A549 (cell line): ENCODE results near the gene UXS1. TPM values are rescaled to one million over a fixed set of nuclear protein-coding genes. Genes with fewer than 3 reads are reported as not detected.

ENCODE experiments used
- ATAC-seq, 2 experiments: fragments of 200-7000 bp in 1 of 2; fragments of >200 bp in 1 of 2; cut with Nextera tagmentation in 1 of 2; cut with Tn5 transposase in 1 of 2; 3 replicates each; pipeline versions ENCODE4 v1.8.0 to v1.9.1; 2018 to 2020; ENCODE audit warnings: mild to moderate bottlenecking in 1 of 2, moderate library complexity in 1 of 2
- CTCF ChIA-PET: fragments of 300-600 bp; sonication (Branson Sonifier 250); formaldehyde crosslinking; extraction: SDS; loops from one replicate; lab custom pipeline; 2021; ENCODE audit warnings: antibody characterized with exemption, inconsistent platforms; lab: Yijun Ruan, JAX
- POLR2A ChIA-PET: fragments of 350-600 bp; formaldehyde crosslinking; extraction: SDS; loops from one replicate; lab custom pipeline; 2021; ENCODE audit warnings: antibody characterized with exemption, inconsistent platforms; lab: Yijun Ruan, JAX
- DNase-seq, 2 experiments: peaks; one replicate each; pipeline versions ENCODE4 v3.0.0 to v3.0.0-alpha.2; 2011 to 2016; ENCODE audit warnings: low read depth in 1 of 2, low spot score in 1 of 2
- FAIRE-seq: peaks from 2 replicates; lab custom pipeline; 2011; peaks lifted over from hg19 to GRCh38; lab: Jason Lieb, UNC
- H3K27ac ChIP-seq, 2 experiments: fragments of >200 bp; sonication (Bioruptor Twin); formaldehyde crosslinking; 3 replicates each; pipeline ENCODE4 v1.5.1; 2016 to 2017
- H3K4me1 ChIP-seq: fragments of >200 bp; sonication (Bioruptor Twin); formaldehyde crosslinking; 3 replicates; pipeline ENCODE4 v1.6.1; 2016
- H3K4me2 ChIP-seq: fragments of >200 bp; sonication (Bioruptor Twin); formaldehyde crosslinking; 3 replicates; pipeline ENCODE4 v1.6.1; 2016
- H3K4me3 ChIP-seq: fragments of >200 bp; sonication (Bioruptor Twin); formaldehyde crosslinking; 3 replicates; pipeline ENCODE4 v1.5.1; 2016
- H3K9me3 ChIP-seq: fragments of >200 bp; sonication (Bioruptor Twin); formaldehyde crosslinking; 3 replicates; pipeline ENCODE4 v1.6.1; 2016
- CHD4 ChIP-seq: fragments of 200-600 bp; sonication (generic); IDR thresholded peaks from 2 replicates; pipeline ENCODE4 v1.6.1; 2016; ENCODE audit warnings: antibody characterized with exemption, mild to moderate bottlenecking, borderline replicate concordance
- ELK1 ChIP-seq: fragments of 150-350 bp; IDR thresholded peaks from 2 replicates; pipeline ENCODE4 v1.6.1; 2014; ENCODE audit warnings: low read depth, mild to moderate bottlenecking, low read length
- EP300 ChIP-seq, 2 experiments: fragments of >200 bp; sonication (Bioruptor Twin); formaldehyde crosslinking; IDR thresholded peaks; 2 replicates in 1 of 2; 3 replicates in 1 of 2; pipeline ENCODE4 v1.6.1; 2016 to 2017
- HMGXB4 ChIP-seq: fragments of 250-450 bp; sonication (Bioruptor Pico); IDR thresholded peaks from 2 replicates; pipeline ENCODE4 v1.5.0; 2021; ENCODE audit warnings: mild to moderate bottlenecking, moderate library complexity, borderline replicate concordance
- JUNB ChIP-seq: fragments of >200 bp; sonication (Bioruptor Twin); formaldehyde crosslinking; IDR thresholded peaks from 2 replicates; pipeline ENCODE4 v1.6.1; 2016
- NPAS2 ChIP-seq: fragments of 250-450 bp; sonication (Bioruptor Pico); IDR thresholded peaks from 2 replicates; pipeline ENCODE4 v1.8.0; 2022; ENCODE audit warnings: mild to moderate bottlenecking, moderate library complexity, borderline replicate concordance
- POLR2A ChIP-seq: IDR thresholded peaks from 2 replicates; pipeline ENCODE4 v1.6.1; 2012; ENCODE audit warnings: mild to moderate bottlenecking, low read length
- RAD21 ChIP-seq, 2 experiments: fragments of >200 bp in 1 of 2; sonication (Bioruptor Twin) in 1 of 2; formaldehyde crosslinking in 1 of 2; IDR thresholded peaks in 1 of 2; conservative IDR thresholded peaks in 1 of 2; 2 replicates in 1 of 2; 3 replicates in 1 of 2; pipeline ENCODE4 v1.6.1; 2012 to 2018; ENCODE audit warnings: inconsistent platforms in 1 of 2
- SMC3 ChIP-seq: fragments of >200 bp; sonication (Bioruptor Twin); formaldehyde crosslinking; IDR thresholded peaks from 3 replicates; pipeline ENCODE4 v1.6.1; 2018; ENCODE audit warnings: inconsistent platforms
- TFCP2L1 ChIP-seq: fragments of 250-450 bp; sonication (Bioruptor Pico); IDR thresholded peaks from 2 replicates; pipeline ENCODE4 v1.5.0; 2021; ENCODE audit warnings: mild to moderate bottlenecking
- ZNF302 ChIP-seq: fragments of 250-450 bp; sonication (Bioruptor Pico); IDR thresholded peaks from 2 replicates; pipeline ENCODE4 v1.9.0; 2021; ENCODE audit warnings: inconsistent platforms, mild to moderate bottlenecking, moderate library complexity
- WGBS: methylation state at CpG from one replicate; pipeline ENCODE4 v1.1.6; 2017; ENCODE audit errors: missing lambda C conversion rate; 5-methylcytosine and 5-hydroxymethylcytosine counted together
- polyA plus RNA-seq, 4 experiments: library from polyadenylated mRNA; depleted of rRNA in 3 of 4; stranded (reverse); fragments of >200 nt; fragmentation: RNase III in 1 of 4; extraction: RNeasy Plus Mini Kit Qiagen cat#74134 plus additional on column Dnase treatment in 1 of 4; gene quantifications; 2 replicates in 3 of 4; 3 replicates in 1 of 4; pipeline ENCODE4 v1.2.3, GENCODE V29; 2011 to 2017
- TF ChIP-seq, protein P1 (sequence below): fragments of >200 bp; sonication (Bioruptor Twin); formaldehyde crosslinking; IDR thresholded peaks from 3 replicates; pipeline ENCODE4 v1.6.1; 2016
- TF ChIP-seq, protein P2 (sequence below): IDR thresholded peaks from 2 replicates; pipeline ENCODE4 v1.6.1; 2012
- TF ChIP-seq, protein P3 (sequence below): fragments of 250-450 bp; sonication (Bioruptor Pico); IDR thresholded peaks from 2 replicates; pipeline ENCODE4 v1.5.0; 2020; ENCODE audit warnings: low read depth, mild to moderate bottlenecking, moderate library complexity

UXS1 gene
- polyA plus RNA-seq, 2 of the 4 experiments (the other 2 are of a cell fraction) = 50.5 to 53.2 TPM

DNA sequence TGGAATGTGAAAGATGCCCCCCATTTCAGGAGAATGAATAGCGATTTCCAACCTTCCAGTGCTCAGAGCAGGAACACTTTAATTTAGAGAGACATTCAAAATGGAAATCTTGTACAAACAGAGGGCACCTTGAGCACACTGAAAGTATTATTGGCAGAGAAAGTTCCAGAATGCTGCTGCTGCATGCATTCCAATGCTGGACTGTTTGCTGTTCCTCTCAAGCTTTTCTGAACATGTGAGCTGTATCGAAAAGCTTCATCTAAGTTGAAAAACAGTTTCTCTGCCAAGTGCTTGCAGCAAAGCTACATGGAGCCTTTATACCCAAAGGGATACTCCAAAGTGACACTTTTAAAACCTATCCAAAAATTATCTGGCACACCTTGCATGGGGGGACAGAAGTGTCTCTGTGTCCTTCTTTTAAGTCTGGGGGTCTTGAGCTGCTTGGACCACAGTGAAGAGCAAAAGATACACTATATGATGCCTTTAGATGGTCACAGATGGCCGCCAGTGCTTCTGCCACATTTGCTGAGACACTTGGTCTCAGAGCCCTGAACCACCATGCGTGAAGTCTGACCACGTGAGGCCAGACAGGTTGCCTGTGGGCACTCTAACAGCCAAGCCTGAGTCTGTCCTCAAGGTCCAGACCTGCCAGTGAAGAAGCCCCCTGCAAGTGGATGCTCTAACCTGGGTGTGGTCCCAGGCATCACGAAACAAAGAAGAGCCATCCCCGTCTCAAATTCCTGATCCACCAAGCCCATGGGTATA is 18.8 kb downstream of the UXS1 start:
- H3K27ac ChIP-seq = no peak overlapping the region
- no peak overlapping the region for H3K4me3 ChIP-seq
- FAIRE-seq = no peak
- H3K9me3 ChIP-seq = no peaks in the 10 kb centered on the region
- POLR2A ChIA-PET = no interaction called here
- CTCF ChIA-PET = no interaction called here
- H3K4me2 ChIP-seq = no peak overlapping the region
- WGBS = 94% methylated on average over 7 of the region's 7 CpGs
- no peak for ATAC-seq
- TF ChIP-seq, protein P1, sequence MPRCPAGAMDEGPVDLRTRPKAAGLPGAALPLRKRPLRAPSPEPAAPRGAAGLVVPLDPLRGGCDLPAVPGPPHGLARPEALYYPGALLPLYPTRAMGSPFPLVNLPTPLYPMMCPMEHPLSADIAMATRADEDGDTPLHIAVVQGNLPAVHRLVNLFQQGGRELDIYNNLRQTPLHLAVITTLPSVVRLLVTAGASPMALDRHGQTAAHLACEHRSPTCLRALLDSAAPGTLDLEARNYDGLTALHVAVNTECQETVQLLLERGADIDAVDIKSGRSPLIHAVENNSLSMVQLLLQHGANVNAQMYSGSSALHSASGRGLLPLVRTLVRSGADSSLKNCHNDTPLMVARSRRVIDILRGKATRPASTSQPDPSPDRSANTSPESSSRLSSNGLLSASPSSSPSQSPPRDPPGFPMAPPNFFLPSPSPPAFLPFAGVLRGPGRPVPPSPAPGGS = no peak
- TF ChIP-seq ELK1 (no peak), EP300 (IDR thresholded peaks at IDR 0.05) (no peak), JUNB (no peak)
- DNase-seq = no peak
- peaks cover 5% of the 10 kb centered on the region for H3K4me1 ChIP-seq

GRCh38 chr2:106174056-106174455 is 20.0 kb downstream of the UXS1 start:
- Histone ChIP-seq H3K4me3 (no peak overlapping the region), H3K27ac (no peak overlapping the region), H3K9me3 (no peaks in the 10 kb centered on the region), H3K4me2 (no peak overlapping the region), H3K4me1 (peaks cover 4% of the 10 kb centered on the region; the same call in 1 of the 3 replicates)
- ChIA-PET POLR2A (no interaction called here), CTCF (interaction anchor here (0.7 kb wide), 1 partner anchor 12 kb away, joined by 3 read pairs; no protein-coding TSS in a partner anchor)
- no peak for TF ChIP-seq TFCP2L1 (CRISPR knock-in tag)
- 89% methylated on average over 7 of the region's 7 CpGs for WGBS
- ATAC-seq (no peak), DNase-seq (no peak), FAIRE-seq (no peak)

DNA sequence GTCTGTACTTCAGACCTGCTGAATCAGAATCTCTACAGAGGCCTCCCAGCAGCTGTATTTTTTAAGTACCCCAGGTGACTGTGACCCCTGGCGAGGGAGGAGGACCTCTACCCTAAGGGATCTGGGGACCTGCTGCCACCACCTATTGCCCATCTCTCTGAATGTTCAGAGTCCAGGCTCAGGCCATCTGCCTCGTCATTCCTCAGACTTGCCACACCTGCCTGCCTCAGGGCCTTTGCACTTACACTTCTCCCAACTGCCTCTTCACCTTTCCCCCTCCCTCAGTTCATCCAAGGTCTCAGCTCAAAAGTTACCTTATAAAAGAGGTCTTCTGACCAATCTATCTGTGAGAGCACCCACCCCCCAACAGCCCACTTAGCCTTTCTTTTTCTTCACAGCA is 21.5 kb downstream of the UXS1 start:
- Histone ChIP-seq H3K9me3 (no peaks in the 10 kb centered on the region), H3K4me2 (no peak overlapping the region), H3K4me1 (peaks cover 4% of the 10 kb centered on the region; the same call in 1 of the 3 replicates), H3K27ac (no peak overlapping the region), H3K4me3 (no peak overlapping the region)
- WGBS = 86% methylated on average over 2 of the region's 2 CpGs
- TF ChIP-seq NPAS2 (CRISPR knock-in tag) (no peak), ELK1 (no peak), POLR2A (no peak), ZNF302 (no peak), HMGXB4 (CRISPR knock-in tag) (no peak), TFCP2L1 (CRISPR knock-in tag) (no peak), SMC3 (no peak), CHD4 (no peak), RAD21 (conservative IDR thresholded peaks at IDR 0.05 in 1 of 2, IDR thresholded peaks at IDR 0.05 in 1 of 2) (no peak)
- TF ChIP-seq, protein P2, sequence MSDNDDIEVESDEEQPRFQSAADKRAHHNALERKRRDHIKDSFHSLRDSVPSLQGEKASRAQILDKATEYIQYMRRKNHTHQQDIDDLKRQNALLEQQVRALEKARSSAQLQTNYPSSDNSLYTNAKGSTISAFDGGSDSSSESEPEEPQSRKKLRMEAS = no peak
- TF ChIP-seq, protein P3, sequence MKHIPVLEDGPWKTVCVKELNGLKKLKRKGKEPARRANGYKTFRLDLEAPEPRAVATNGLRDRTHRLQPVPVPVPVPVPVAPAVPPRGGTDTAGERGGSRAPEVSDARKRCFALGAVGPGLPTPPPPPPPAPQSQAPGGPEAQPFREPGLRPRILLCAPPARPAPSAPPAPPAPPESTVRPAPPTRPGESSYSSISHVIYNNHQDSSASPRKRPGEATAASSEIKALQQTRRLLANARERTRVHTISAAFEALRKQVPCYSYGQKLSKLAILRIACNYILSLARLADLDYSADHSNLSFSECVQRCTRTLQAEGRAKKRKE (CRISPR knock-in tag) = no peak
- FAIRE-seq (no peak), DNase-seq (no peak), ATAC-seq (no peak)
- ChIA-PET POLR2A (no interaction called here), CTCF (no interaction called here)
